ENCODE data around the gene OSBP2.

OSBP2 gene

DNA sequence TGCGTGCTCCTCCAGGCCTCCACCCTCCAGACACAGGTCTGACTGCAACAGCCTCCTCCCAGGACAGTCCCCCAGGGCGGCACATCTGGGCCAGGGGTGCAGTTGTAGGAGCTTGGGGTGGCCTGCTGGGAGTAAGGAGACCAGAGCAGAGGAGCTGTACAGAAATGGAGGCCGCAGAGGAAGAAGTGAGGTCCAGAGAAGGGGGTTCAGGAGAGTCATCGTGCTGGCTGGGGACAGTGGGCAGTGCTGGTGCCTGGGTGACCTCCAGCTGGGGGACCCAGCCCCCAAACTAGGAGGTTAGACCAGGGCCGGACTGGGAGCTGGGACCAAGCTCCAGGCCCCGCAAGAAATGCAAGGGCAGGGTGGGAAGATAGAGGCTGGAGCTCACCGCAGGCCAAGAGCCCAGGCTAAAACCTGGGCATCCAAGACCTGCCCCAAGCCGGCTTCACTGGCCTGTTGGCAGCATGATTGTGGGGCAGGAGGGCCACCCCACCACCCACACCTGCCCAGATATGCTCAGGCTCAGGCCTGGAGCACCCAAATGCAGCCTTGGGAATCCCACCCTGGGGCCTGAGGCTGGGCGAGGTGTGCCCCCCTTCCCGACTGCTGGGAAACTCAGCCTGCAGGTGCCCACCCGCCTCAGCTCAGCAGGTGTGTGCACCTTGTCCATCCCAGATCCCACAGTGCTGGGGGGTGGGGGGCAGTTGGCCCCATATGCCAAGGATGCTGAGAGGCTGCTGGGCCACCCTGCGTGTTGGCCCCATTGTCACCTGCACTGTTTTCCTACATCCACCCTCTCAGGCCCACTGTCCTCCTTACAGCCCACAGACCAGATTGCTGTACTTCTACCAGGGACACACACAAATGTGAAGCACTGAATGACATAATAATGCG lies 177.0 kb downstream of the OSBP2 start:
- no peak for DNase-seq

DNA sequence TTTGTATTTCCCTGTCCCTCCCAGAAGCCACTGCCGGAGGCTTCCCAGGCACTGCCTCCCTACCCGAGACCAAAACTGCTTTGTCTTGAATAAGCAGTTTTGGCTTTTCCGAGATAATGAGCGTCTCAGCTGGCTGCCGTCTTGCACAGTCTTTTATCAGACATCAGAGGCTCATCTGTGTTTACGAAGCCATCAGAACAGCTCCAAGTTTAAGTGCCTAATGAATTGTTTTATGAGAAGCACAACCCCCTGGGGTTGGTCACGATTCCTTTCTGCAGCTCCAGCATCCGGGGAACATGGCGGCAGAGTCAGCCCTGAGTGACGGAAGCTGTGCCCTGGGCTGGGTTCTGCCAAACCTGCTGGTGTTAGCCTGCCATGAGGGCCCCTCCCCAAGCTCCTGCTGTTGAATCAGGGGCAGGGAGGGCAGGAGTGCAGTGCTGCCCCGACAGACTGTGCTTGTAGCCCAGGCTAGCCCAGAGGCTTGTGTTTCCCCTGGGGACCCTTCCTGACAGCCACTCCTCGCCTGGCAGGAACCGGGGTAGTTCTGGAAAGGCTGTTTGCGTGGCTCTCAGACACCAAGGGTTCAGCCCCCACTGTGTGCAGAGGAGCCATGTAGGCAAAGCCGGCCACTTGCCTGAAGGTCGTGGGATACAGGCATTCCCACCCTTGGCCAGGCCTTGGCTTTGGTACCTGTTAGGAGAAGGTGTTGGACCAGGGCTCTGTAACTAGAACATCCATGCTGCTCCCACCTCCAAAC lies 177.8 kb downstream of the OSBP2 start:
- DNase-seq, result peak; percentile 69

DNA sequence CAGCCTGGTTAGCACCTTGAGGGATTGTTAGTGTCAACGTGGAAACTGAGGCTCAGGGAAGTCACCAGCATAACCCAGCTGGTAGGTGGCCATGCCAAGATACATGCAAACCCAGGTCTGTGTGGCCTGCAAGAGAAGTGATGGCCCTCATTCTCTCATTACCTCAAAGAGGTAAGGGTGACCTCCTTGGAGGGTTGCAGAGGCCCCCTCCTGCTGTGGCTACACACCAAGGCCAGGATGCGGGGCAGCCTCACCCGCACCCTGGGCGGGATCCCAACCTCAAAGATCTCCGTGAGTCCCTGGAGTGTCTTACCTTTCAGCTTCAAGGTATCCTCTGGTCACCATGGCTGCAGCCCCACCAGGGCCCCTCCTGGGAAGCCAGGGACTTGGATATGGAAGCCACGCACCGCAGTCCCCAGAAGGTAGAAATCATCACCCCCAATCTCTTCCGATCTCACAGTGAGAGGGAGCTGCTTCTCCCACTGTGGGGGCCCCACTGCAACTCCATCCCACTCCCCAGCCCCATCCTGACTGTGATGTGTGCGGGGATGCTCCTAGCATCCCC lies 178.5 kb downstream of the OSBP2 start:
- DNase-seq, result no peak

DNA sequence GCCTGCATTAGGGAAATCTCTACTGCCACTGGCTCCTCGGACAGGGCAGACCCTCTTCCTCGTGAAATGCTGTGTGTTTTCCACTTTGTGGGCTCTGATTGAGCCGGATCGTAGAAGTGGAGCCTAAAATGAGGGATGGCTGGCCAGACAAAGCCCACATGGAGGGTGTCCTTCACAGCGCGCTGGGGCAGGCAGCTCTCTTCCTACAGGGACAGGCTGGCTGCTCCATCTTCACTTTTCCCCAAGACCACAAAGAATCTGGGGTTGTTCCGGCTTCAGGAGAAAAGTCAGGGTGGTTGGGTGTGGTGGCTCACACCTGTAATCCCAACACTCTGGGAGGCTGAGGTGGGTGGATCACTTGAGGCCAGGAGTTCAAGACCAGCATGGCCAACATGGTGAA lies 179.0 kb downstream of the OSBP2 start:
- DNase-seq, result no peak

DNA sequence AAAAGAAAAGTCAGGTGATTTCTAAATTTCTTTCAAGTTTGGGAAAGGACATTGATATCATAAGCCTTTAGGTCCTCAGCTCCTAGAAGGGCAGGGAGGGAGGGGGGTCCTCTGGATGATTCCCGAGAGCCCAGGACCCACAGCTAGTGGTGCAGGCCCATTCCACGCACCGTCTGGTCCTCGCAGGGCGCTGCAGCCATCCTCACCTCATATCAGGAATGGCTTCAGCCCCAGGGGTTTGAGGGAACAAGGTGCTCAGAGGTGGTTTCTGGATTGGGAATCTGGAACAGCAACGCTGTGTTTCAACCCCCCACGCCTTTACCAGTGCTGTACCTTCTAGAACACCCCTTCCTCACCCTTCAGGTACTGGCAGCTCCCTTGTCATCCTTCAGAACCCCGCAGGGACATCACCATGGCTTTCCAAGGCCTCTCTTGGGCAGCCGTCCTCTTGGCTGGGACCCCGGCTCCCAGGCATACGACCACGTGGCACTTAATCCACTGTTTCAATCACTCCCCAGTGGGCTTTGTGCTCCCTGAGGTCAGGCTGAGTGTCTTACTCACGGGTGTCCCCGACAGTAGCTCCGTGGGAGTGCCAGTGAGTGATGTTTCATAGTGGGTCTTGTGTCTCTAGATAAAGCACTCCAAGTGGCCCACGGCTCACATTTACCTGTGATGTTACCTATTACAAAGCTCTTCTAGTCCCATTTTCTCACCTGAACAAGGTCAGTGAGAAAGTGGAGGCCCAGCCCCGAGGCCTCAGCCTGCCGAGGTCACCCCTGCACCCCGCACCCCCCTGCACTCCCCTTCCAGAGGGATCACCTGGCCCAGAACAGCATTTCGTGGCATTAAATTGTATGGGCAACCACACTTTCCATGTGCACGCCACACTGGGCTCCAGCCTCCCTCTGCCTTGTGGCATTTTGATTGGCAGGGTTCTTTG lies 180.0 kb downstream of the OSBP2 start:
- no peak for DNase-seq

DNA sequence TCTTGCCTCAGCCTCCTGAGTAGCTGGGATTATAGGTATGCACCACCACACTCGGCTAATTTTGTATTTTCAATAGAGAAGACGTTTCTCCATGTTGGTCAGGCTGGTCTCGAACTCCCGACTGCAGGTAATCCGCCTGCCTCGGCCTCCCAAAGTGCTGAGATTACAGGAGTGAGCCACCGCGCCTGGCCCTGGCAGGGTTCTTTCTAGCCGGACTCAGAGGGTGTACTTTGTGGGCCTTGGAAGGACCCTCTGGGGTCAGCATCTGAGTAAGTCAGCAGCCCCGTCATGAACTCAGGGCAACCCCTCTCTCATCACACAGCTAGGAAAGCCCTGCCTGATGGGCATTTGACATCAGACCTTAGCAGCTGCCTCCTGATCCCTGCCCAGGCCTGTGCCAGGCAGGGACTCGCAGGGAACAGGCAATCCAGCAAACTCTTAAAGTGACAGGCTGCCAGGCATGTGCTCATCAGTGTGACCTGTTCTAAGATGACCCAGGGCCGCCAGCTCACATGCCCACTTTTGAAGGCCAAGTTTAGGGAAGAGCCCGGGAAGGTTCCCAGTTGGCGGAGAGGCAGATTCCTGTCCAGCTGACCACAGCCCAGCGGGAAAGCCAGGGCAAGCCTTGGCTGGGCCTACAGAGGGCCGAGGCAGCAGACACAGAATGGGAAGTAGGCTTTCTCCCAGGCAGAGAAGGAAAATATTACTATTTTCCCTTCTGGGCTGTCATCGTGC lies 181.0 kb downstream of the OSBP2 start:
- no peak for DNase-seq

DNA sequence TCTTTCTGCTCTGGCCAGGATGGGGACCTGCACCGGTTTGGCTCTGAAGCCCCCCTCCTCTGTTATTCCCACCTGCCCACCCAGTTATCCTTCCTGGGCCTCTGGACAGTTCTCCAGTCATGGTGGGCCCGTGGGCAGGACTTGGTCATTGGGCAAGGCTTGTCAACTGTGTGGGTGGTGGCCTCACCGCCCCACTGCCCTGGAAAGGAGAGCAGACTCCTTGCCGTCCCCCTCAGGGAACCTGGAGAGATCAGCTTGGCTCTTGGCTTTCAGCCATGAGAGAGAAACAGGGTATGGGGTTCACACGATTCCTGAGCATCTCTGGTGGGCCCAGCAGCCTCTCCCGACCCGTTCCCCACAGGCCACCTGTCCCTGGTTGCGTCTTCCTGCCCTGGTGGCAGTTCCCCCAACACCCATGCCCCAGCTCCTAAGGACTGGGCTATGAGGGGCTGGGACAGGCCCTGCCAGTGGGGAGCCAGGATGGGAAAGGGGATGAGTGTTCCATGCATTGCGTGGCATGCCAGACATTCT lies 181.6 kb downstream of the OSBP2 start:
- DNase-seq, result no peak

DNA sequence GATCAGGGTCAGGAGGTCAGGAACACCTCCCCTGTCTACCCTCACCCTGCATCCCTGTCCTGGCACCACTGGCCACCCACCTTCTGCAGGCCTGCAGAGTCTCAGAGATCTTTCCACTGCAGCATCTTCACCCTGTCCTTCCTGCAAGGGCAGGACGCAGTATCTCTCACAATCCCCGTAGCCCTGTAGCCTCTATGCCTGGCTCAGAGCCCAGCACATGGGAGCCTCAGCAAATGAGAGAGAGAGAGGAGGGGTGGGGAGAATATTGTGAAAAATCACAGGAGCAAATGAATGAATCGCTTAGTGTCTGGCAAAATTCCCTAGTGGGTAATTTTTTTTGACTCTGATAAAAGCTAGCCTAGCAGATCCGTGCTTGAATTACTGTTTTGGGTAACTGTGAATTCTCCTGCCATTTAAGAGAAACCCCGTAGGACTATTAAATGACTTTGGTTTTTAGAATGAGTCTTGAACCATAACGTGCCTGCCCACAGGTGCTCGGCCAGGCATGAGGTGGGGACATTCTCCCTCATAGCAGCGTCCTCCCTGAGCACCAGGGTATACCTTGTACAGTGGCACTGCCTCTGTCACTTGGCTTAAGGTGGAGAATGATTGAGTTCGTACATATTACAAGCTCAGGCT lies 182.4 kb downstream of the OSBP2 start:
- no peak for DNase-seq

DNA sequence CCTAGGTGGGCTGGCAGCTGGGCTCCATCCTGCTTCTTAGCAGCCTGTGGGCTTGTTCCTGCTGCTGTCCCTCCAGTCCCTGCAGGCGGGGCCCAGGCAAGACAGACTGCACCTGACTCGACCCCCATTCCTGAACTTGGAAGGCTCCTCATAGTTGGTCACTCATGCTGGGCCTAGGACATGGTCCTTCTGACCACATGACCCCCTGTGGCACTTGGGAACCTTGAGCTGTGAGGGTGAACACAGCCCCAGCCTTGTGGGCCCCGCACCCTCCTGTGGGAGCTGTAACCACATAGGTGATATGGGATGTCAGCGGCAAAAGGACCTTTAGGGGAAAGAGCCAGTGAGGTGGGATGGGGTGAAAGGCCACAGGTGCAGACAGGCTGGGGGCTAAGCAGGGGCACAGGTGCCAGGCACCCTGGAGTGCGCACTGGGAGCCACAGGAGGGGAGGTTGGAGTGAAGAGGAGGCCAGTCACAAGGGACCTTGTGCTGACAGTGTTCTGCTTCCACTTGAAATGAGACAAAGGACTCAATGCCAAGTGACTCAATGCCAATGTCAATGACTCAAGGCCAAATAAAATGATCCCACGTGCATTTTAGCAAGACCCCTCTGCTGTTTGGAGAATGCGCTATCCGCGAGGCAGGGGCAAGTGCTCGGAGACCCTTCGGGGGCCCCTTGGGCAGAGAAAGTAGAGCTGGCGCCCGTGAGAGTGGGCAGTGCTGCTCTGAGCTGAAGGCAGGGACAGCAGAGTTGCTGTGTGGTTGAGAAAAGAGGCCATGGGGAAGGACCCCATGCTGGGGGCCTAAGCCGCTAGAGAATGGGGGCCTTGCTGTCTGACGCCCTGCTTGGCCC lies 183.2 kb downstream of the OSBP2 start:
- no peak for DNase-seq

DNA sequence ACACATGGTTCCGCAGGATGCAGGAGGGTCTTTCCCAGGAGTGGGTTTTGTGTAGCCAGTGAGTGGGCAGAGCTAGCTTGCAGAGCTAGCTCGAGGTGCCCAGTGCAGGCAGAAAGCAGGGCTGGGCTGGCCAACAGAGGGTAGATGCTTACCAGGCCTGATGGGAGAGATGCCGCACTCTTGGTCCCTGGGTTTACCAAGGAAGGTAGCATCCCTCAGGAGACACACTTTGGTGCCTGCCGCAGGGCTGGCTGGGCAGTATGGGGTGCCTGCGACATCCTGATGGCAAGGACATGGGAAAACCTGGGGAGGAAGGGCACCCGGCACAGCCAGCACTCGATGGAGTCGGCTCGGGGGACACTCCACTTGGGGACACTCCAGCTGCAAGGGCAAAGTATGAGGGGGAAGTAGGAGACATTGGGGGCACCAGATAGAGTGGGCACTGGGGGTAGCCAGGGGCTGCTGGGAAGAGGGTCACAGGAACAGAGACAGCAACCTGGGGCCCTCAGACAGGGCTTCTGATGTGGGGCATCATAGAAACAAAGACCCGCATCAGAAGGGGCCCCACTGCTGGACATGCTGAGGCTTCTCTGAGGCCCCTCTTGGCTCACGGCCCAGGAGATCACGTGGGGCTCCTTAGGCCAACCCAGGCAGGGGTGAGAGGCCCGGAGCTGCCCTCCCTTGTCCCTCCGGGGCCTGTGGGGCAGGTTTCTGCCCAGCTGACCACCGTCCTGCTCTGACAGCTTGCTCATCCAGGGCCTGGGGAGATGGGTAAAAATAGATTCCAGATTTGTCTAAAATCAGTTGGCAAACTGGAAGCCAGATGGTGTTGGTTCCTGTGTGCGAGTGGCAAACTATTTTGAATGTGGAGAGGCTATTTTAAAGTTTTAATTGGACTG lies 184.1 kb downstream of the OSBP2 start:
- DNase-seq, result no peak

DNA sequence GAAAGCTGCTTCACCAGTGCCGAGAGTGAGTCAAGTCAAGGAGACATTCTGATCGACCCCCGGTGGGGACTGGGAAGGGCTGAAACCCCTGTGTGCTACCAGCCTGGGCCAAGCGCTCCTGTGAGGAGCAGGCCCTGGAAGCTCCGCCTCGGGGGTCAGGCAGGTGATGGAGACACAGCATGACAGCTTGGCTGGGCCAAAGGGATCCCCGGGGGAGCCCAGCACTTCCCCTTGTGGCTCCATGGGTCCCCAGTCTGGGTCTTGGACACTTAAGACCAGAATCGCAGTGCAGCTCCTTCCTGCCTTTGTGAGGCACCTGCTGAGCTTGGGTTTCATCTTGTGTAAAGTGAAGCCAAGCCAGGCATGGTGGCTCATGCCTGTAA lies 184.7 kb downstream of the OSBP2 start:
- no peak for DNase-seq

DNA sequence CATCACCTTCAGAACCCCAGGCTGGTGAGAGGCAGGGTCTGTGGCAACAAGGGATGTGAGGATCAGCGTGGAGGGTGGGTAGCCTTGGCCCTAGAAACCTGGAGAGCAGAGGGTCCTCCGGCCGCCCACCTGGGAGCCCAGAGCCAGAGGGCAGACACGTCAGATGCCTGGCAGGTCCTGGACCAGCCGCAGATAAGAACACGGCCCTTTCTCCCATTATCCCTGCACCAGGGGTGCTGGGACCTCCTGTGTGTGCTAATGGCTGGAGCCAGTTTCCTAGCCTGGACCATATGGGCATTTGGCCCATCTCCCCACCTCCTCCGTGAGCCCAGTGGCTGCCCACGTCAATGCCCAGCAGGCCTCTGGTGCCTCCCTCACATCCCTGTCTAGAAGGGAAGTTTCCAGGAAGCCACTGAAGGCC lies 185.5 kb downstream of the OSBP2 start:
- DNase-seq, result no peak

DNA sequence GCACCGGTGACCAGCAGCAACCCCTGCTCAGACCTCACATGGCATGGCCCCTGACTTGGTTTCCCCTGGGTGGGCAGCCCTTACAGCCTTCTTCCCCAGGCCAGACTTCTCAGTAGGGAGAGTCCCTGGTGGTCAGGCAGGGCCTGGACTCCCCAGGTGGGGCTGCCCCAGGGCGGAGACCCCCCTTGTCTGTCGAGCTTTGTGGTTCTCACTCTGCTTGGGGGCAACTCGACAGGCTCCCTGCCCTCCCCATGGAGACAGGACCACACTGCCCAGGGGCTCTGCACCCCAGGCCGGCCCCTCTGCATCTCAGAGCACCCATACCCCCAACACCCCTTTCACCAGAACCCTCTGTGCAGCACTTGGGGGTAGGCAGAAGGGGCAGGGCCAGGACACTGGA lies 186.2 kb downstream of the OSBP2 start:
- DNase-seq, result no peak

DNA sequence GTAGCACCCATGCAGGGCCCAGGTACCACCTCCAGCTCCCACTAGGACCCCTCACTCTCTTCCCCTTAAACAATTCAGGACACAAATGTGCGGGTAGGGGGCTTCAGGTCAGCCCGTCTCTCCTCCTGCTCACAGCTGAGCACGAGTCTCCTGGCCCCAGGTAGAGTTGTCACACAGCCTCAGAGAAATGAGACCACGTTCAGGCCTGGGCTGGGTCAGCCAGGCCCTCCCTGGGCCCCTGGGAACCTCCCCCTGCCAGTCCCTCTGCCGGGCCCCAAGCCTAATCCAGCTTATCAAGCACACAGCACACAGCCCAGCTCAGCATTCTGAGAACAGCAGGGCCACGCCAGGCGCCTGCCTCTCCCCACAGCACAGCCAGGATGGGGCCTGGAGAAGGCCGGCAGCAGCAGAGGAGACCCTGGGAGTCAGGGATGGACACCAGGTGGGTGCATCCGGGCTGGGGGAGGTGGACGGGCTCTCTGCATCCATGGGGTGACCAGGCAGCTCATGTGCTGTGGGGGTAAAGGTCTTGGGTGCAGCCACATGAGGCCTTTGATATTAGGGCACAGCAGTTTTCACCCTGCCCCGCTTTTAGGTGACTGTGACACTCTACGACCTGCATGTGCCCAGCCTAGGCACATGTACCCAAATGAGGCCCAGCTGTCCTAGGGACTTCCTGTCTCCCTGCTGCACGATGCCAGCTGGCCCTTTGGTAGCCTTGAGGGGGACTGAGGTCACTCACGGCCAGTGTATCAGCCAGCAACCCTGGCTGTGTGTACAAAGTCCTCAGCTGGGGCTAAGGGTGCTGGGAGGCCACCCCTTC lies 186.9 kb downstream of the OSBP2 start:
- no peak for DNase-seq

DNA sequence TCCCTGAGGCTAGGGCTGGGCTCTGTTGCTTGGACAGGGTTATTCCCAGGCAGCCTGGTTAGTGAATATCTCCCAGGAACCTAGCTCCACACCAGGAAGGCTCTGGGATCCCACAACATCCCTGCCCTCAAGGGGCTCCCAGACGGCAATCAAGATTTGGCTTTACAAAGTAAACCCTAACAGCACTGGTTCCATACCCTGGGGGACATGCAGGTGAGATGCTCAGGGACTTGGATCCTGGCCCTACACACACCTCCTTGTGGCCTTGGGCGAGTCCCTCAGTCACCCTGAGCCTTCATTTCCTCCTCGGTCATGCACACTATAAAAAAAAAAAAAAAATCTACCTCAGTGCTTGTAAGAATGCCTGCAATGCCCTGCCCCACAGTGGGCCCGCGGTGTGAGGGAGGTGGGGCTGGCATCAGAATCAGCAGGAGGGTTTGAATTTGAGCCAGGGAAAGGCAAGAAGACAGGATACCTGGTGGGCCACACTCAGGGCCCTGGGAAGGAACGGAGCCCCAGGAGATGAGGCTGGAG lies 187.6 kb downstream of the OSBP2 start:
- no peak for DNase-seq

DNA sequence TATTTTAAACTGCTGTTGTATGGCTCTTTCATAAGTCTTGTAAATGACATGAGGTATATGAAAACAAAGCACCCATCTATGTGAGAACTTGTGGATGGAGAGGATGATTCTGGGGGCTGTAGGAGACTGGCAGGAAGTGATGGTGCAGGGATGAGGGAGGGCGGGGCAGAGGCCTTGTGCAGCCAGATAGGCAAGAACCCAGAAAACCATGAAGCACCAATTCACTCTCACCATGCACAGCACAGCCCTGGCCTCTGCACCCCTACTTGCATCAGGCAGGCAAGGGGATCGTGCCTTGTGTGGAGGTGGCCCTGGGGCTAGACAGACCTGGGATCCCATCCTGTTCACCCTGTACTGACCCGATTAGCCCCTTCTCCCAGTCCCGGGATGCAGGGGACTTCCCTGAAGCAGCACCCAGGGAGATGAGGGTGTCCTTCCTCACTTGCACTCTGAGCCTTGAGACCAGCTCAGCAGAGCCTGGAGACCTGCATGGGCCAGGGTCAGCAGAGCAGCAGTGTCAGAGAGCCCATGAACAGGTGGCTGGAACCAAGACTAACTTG lies 188.4 kb downstream of the OSBP2 start:
- DNase-seq, result no peak

DNA sequence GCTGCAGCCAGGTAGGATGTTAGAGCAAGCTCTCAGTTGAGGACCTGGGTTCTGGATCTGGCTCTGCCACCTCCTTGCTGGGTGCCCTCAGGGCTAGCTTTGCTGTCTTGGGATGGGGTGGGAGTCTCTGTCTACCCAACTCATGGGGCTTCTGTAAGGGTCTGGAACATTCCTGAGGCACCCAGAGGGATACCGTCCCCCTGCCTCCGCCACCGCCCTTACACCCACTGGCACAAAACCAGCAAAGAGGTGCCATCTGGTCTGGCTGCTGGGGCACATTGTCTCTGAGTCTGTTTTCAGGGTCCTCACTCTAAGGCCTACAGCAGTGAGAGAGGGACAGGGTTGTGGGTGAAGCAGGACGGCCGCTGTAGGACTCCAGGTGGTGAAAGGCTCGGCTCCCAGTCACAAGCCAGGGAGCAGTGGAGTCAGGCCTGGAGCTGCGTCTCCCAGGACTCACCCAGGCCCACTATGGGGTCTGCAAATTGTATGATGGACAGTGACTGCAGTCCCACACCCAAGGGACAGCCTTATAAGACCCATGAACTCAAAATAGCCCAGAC lies 189.0 kb downstream of the OSBP2 start:
- DNase-seq, result no peak

All from NCI-H2227 treated with DMSO at 0.1 percent for 48 hours (cell line).